ENCODE results near the gene PORCN. TPM values are rescaled to one million over a fixed set of nuclear protein-coding genes. Genes with fewer than 3 reads are reported as not detected.

The PORCN gene
- 14.6 TPM for polyA plus RNA-seq (2013, experiment 1 of 4)
- 15.3 TPM for polyA plus RNA-seq (2013, experiment 2 of 4)
- polyA plus RNA-seq (2013, experiment 3 of 4): 14.5 TPM
- polyA plus RNA-seq (2013, experiment 4 of 4): 17.3 TPM

DNA sequence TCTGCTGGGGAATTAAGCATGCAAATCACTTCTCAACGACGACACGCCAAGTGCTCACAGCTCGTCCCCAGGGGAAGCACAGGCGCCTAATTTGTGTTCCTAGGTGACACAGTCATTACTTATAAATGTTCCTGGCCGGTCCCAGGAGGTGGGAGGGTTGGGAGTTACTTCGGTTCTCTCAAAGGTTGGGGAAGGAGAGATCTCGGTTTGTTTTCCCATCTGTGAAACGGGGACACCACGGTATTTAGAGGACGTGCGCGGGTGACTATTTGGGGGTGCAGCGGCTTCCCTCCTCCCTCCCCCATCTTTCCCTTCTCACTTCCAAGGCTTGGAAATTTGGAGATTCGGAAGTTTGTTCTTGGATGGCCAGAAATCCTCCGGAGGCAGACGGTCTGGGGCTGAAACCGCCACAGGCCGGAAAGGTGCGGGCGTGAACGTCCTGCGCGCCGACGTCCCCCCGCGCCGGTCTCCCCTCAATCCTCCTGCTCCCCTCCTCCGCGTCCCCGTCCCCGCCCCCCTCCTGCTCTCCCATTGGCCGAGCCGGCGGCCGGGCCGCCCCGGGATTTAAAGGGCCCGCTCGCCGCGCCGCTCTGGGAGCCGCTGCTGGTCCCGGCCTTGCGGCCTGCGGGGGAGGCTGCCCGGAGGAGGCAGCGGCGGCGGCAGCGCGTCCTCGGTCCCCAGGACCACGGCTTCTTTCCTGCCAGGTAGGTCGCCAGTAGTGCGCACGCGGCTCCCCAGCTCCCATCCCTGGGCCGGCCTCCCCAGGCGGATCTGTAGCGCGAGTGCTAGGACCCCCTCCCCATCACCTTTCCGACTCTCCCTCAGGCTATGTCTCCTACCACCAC, at the start of gene PORCN:
TSS of gene PORCN (plus strand) at position 593 of the 845 bp plus-strand sequence. CDS start 829 bp downstream, outside the sequence.
- Histone ChIP-seq H3K9me3 (ENCODE audit: control insufficient read depth, low read length) (no peaks in the 10 kb centered on the region), H3K27me3 (ENCODE audit: control insufficient read depth, insufficient read depth, low read length, poor library complexity, severe bottlenecking) (no peaks in the 10 kb centered on the region), H3K4me3 (ENCODE audit: insufficient read depth, low read depth, low read length) (peak within 1 kb of the TSS; percentile 68), H3K36me3 (ENCODE audit: control insufficient read depth, insufficient read depth, low read length) (no peaks in the 10 kb centered on the region), H3K27ac (ENCODE audit: insufficient read depth, low read depth, low read length, poor library complexity, severe bottlenecking) (no peak within 1 kb of the TSS), H3K4me1 (ENCODE audit: control insufficient read depth, insufficient read depth, low read length) (no peaks in the 10 kb centered on the region)
- 0% methylated on average over 64 to 65 of the region's 65 CpGs for WGBS, 2 experiments

- Histone ChIP-seq H3K27me3 (ENCODE audit: control insufficient read depth, insufficient read depth, low read length, poor library complexity, severe bottlenecking) (no peaks in the 10 kb centered on the region), H3K4me1 (ENCODE audit: control insufficient read depth, insufficient read depth, low read length) (no peaks in the 10 kb centered on the region), H3K27ac (ENCODE audit: insufficient read depth, low read depth, low read length, poor library complexity, severe bottlenecking) (no peak overlapping the region), H3K9me3 (ENCODE audit: control insufficient read depth, low read length) (no peaks in the 10 kb centered on the region), H3K4me3 (ENCODE audit: insufficient read depth, low read depth, low read length) (no peak overlapping the region), H3K36me3 (ENCODE audit: control insufficient read depth, insufficient read depth, low read length) (no peaks in the 10 kb centered on the region)
- WGBS, 2 experiments: 90 to 97% methylated on average over 6 of the region's 6 CpGs
Measured at GRCh38 chrX:48459483-48459882, 49.3 kb upstream of the PORCN start.

- no peak overlapping the region for H3K27ac ChIP-seq (ENCODE audit: insufficient read depth, low read depth, low read length, poor library complexity, severe bottlenecking)
- no peaks in the 10 kb centered on the region for H3K27me3 ChIP-seq (ENCODE audit: control insufficient read depth, insufficient read depth, low read length, poor library complexity, severe bottlenecking)
- WGBS, 2 experiments: 94 to 95% methylated on average over 3 of the region's 3 CpGs
- no peaks in the 10 kb centered on the region for H3K9me3 ChIP-seq (ENCODE audit: control insufficient read depth, low read length)
- H3K36me3 ChIP-seq (ENCODE audit: control insufficient read depth, insufficient read depth, low read length): no peaks in the 10 kb centered on the region
- no peak overlapping the region for H3K4me3 ChIP-seq (ENCODE audit: insufficient read depth, low read depth, low read length)
- no peaks in the 10 kb centered on the region for H3K4me1 ChIP-seq (ENCODE audit: control insufficient read depth, insufficient read depth, low read length)
Measured at GRCh38 chrX:48460031-48460430, 48.8 kb upstream of the PORCN start.

GRCh38 chrX:48460606-48461005, 48.2 kb upstream of the PORCN start:
- H3K9me3 ChIP-seq (ENCODE audit: control insufficient read depth, low read length): no peaks in the 10 kb centered on the region
- WGBS, 2 experiments: 95 to 98% methylated on average over 11 of the region's 11 CpGs
- no peaks in the 10 kb centered on the region for H3K27me3 ChIP-seq (ENCODE audit: control insufficient read depth, insufficient read depth, low read length, poor library complexity, severe bottlenecking)
- no peak overlapping the region for H3K4me3 ChIP-seq (ENCODE audit: insufficient read depth, low read depth, low read length)
- no peak overlapping the region for H3K27ac ChIP-seq (ENCODE audit: insufficient read depth, low read depth, low read length, poor library complexity, severe bottlenecking)
- no peaks in the 10 kb centered on the region for H3K4me1 ChIP-seq (ENCODE audit: control insufficient read depth, insufficient read depth, low read length)
- H3K36me3 ChIP-seq (ENCODE audit: control insufficient read depth, insufficient read depth, low read length): no peaks in the 10 kb centered on the region

DNA sequence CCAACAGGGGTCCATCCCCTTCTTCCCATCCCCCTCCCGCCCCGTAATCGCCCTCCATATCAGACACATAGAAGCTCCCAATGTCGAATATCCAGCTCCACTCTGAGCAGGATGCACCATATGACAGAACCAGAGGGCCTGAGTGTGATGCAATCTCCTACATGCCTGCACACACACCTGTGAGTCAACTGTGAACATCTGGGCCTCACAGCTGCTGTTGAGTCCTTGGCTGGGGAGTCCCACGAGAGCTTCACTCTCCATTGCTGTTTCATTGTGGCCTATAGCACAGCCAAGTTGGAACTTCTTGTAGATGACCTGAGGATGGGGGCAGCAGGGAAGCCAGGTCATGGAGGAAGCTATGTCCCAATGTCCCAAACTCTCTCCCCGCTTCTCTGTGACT, 47.0 kb upstream of the PORCN start:
- H3K27me3 ChIP-seq (ENCODE audit: control insufficient read depth, insufficient read depth, low read length, poor library complexity, severe bottlenecking): no peaks in the 10 kb centered on the region
- no peaks in the 10 kb centered on the region for H3K36me3 ChIP-seq (ENCODE audit: control insufficient read depth, insufficient read depth, low read length)
- no peaks in the 10 kb centered on the region for H3K4me1 ChIP-seq (ENCODE audit: control insufficient read depth, insufficient read depth, low read length)
- no peak overlapping the region for H3K27ac ChIP-seq (ENCODE audit: insufficient read depth, low read depth, low read length, poor library complexity, severe bottlenecking)
- H3K9me3 ChIP-seq (ENCODE audit: control insufficient read depth, low read length): no peaks in the 10 kb centered on the region
- WGBS, 2 experiments: 95 to 98% methylated on average over 5 of the region's 6 CpGs
- no peak overlapping the region for H3K4me3 ChIP-seq (ENCODE audit: insufficient read depth, low read depth, low read length)

DNA sequence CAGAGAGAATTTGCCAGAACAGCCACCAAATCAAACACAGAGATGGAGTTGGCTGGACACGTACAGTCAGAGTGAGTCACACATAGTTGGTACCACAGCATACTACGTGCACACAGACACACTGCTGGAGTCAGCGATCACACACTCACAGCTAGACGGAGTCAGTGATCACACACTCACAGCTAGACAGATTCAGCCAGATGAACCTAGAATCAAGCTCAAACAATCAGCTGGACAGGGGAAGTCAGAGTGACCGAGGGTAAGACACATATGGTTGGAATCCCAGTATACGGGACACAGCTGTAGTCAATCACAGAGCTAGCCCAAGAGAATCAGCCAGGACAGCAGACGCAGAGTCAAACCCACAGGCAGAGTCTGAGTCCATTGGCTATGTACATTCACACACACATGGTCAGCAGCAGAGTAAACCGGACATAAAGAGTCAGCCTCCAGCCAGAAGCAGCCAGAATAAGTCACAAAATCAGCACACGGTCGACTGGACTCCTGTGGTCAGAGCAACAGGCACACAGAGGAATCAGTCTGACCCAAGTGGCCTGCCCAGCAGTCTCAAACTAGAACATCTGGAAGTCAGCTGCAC, 43.4 kb upstream of the PORCN start:
- no peaks in the 10 kb centered on the region for H3K9me3 ChIP-seq (ENCODE audit: control insufficient read depth, low read length)
- no peaks in the 10 kb centered on the region for H3K27me3 ChIP-seq (ENCODE audit: control insufficient read depth, insufficient read depth, low read length, poor library complexity, severe bottlenecking)
- H3K36me3 ChIP-seq (ENCODE audit: control insufficient read depth, insufficient read depth, low read length): no peaks in the 10 kb centered on the region
- H3K4me1 ChIP-seq (ENCODE audit: control insufficient read depth, insufficient read depth, low read length): peaks cover 13% of the 10 kb centered on the region
- 92 to 93% methylated on average over 10 of the region's 10 CpGs for WGBS, 2 experiments
- no peak overlapping the region for H3K4me3 ChIP-seq (ENCODE audit: insufficient read depth, low read depth, low read length)
- no peak overlapping the region for H3K27ac ChIP-seq (ENCODE audit: insufficient read depth, low read depth, low read length, poor library complexity, severe bottlenecking)

DNA sequence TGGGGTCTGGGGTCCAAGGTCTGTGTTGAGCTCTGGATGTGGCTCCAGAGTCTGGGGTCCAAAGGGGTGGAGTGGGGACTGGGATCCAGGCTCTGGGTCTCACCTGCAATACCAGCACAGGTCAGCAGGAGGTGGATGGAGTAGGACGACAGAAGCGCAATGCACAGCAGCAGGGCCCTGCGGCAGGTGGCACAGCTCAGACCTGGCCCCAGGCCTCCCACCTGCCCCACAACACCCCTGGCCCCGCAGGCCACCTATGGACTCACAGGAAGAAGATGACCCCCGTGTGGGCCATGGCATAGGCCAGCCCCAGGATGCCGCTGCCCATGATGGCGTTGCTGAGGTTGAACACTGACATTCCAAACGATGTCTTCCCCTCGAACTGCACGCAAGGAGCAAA, 42.1 kb upstream of the PORCN start:
- no peak overlapping the region for H3K4me3 ChIP-seq (ENCODE audit: insufficient read depth, low read depth, low read length)
- WGBS, 2 experiments: 91 to 92% methylated on average over 10 of the region's 10 CpGs
- no peaks in the 10 kb centered on the region for H3K36me3 ChIP-seq (ENCODE audit: control insufficient read depth, insufficient read depth, low read length)
- no peak overlapping the region for H3K27ac ChIP-seq (ENCODE audit: insufficient read depth, low read depth, low read length, poor library complexity, severe bottlenecking)
- no peaks in the 10 kb centered on the region for H3K9me3 ChIP-seq (ENCODE audit: control insufficient read depth, low read length)
- H3K4me1 ChIP-seq (ENCODE audit: control insufficient read depth, insufficient read depth, low read length): peaks cover 13% of the 10 kb centered on the region
- H3K27me3 ChIP-seq (ENCODE audit: control insufficient read depth, insufficient read depth, low read length, poor library complexity, severe bottlenecking): no peaks in the 10 kb centered on the region

GRCh38 chrX:48467281-48467761, 41.5 kb upstream of the PORCN start:
- WGBS, 2 experiments: 26 to 28% methylated on average over 10 of the region's 10 CpGs
- Histone ChIP-seq H3K36me3 (ENCODE audit: control insufficient read depth, insufficient read depth, low read length) (no peaks in the 10 kb centered on the region), H3K4me1 (ENCODE audit: control insufficient read depth, insufficient read depth, low read length) (peaks cover 13% of the 10 kb centered on the region), H3K4me3 (ENCODE audit: insufficient read depth, low read depth, low read length) (peak overlapping the region; percentile 2), H3K27ac (ENCODE audit: insufficient read depth, low read depth, low read length, poor library complexity, severe bottlenecking) (no peak overlapping the region), H3K27me3 (ENCODE audit: control insufficient read depth, insufficient read depth, low read length, poor library complexity, severe bottlenecking) (no peaks in the 10 kb centered on the region), H3K9me3 (ENCODE audit: control insufficient read depth, low read length) (no peaks in the 10 kb centered on the region)

GRCh38 chrX:48468247-48468671, 40.5 kb upstream of the PORCN start:
- no peaks in the 10 kb centered on the region for H3K9me3 ChIP-seq (ENCODE audit: control insufficient read depth, low read length)
- H3K36me3 ChIP-seq (ENCODE audit: control insufficient read depth, insufficient read depth, low read length): no peaks in the 10 kb centered on the region
- H3K27ac ChIP-seq (ENCODE audit: insufficient read depth, low read depth, low read length, poor library complexity, severe bottlenecking): no peak overlapping the region
- no peaks in the 10 kb centered on the region for H3K27me3 ChIP-seq (ENCODE audit: control insufficient read depth, insufficient read depth, low read length, poor library complexity, severe bottlenecking)
- H3K4me1 ChIP-seq (ENCODE audit: control insufficient read depth, insufficient read depth, low read length): peaks cover 15% of the 10 kb centered on the region
- H3K4me3 ChIP-seq (ENCODE audit: insufficient read depth, low read depth, low read length): peak overlapping the region; percentile 23
- WGBS, 2 experiments: 3 to 6% methylated on average over 17 to 18 of the region's 18 CpGs
